NK-92 (cell line): ENCODE data around the gene HOATZ.

Experiments
- DNase-seq: peaks from one replicate; lab custom pipeline; 2025; ENCODE audit not compliant: unreplicated experiment; lab: John Stamatoyannopoulos, UW

HOATZ gene

GRCh38 chr11:111548525-111548924 is 33.9 kb downstream of the HOATZ start:
- DNase-seq: no peak

- no peak for DNase-seq
These were observed 34.8 kb downstream of the HOATZ start for GRCh38 chr11:111549196-111549868.

- no peak for DNase-seq
These were observed 35.3 kb downstream of the HOATZ start for GRCh38 chr11:111549869-111550203.

GRCh38 chr11:111550258-111550657 is 35.7 kb downstream of the HOATZ start:
- DNase-seq: no peak

- DNase-seq: no peak
These were observed 40.0 kb downstream of the HOATZ start for GRCh38 chr11:111554532-111554931.

GRCh38 chr11:111555255-111555654 is 40.7 kb downstream of the HOATZ start:
- no peak for DNase-seq

GRCh38 chr11:111557425-111558111 is 43.0 kb downstream of the HOATZ start:
- no peak for DNase-seq

GRCh38 chr11:111559800-111560464 is 45.4 kb downstream of the HOATZ start:
- no peak for DNase-seq

GRCh38 chr11:111560800-111561199 is 46.2 kb downstream of the HOATZ start:
- no peak for DNase-seq

- no peak for DNase-seq
These were observed 46.7 kb downstream of the HOATZ start for GRCh38 chr11:111561306-111561705.

- DNase-seq: no peak
These were observed 47.3 kb downstream of the HOATZ start for GRCh38 chr11:111561791-111562325.

- no peak for DNase-seq
These were observed 48.3 kb downstream of the HOATZ start for GRCh38 chr11:111562692-111563389.

GRCh38 chr11:111565114-111565720 is 50.6 kb downstream of the HOATZ start:
- no peak for DNase-seq

GRCh38 chr11:111566324-111566723 is 51.7 kb downstream of the HOATZ start:
- no peak for DNase-seq

- no peak for DNase-seq
These were observed 54.9 kb downstream of the HOATZ start for GRCh38 chr11:111569476-111569875.

GRCh38 chr11:111570796-111571195 is 56.2 kb downstream of the HOATZ start:
- no peak for DNase-seq

- no peak for DNase-seq
These were observed 57.4 kb downstream of the HOATZ start for GRCh38 chr11:111571829-111572501.

GRCh38 chr11:111572581-111572980 is 58.0 kb downstream of the HOATZ start:
- no peak for DNase-seq

- DNase-seq: no peak
These were observed 59.3 kb downstream of the HOATZ start for GRCh38 chr11:111573821-111574249.
